A673 (cell line): Measurements from ENCODE around the gene IMMP2L. TPM values are rescaled to one million over a fixed set of nuclear protein-coding genes. Genes with fewer than 3 reads are reported as not detected.

Experiments used
- BruUV-seq: library from RNA; stranded (reverse); fragments of 400-500 nt; replicated peaks from 2 replicates; lab custom pipeline; 2021; lab: Mats Ljungman, UMichigan
- CTCF ChIA-PET: fragments of 300-600 bp; sonication (Branson Sonifier 250); formaldehyde crosslinking; loops from one replicate; lab custom pipeline; 2022; ENCODE audit warnings: antibody characterized with exemption; lab: Charles Lee
- POLR2A ChIA-PET: fragments of 300-600 bp; sonication (Branson Sonifier 250); formaldehyde crosslinking; loops from one replicate; lab custom pipeline; 2022; ENCODE audit warnings: antibody characterized with exemption; ENCODE audit not compliant: low non-redundant PET; lab: Charles Lee
- DNase-seq: peaks from one replicate; pipeline ENCODE4 v3.0.0-alpha.2; 2015; ENCODE audit warnings: low spot score
- H3K27ac ChIP-seq: fragments of 200-600 bp; sonication (generic); 2 replicates; pipeline ENCODE4 v1.5.1; 2016; ENCODE audit warnings: mixed run types, low read depth, mild to moderate bottlenecking, mixed read lengths, antibody characterized with exemption, low read length; ENCODE audit not compliant: poor library complexity, severe bottlenecking
- H3K27me3 ChIP-seq: fragments of 200-600 bp; sonication (generic); replicated peaks from 2 replicates; pipeline ENCODE4 v1.6.1; 2017; ENCODE audit warnings: mixed run types, low read depth, mild to moderate bottlenecking, mixed read lengths, antibody characterized with exemption, low read length; ENCODE audit not compliant: insufficient read depth, poor library complexity
- H3K36me3 ChIP-seq: fragments of 200-600 bp; sonication (generic); 2 replicates; pipeline ENCODE4 v1.6.1; 2016; ENCODE audit warnings: mixed run types, mild to moderate bottlenecking, mixed read lengths, antibody characterized with exemption, low read length; ENCODE audit not compliant: insufficient read depth, poor library complexity, severe bottlenecking
- H3K4me1 ChIP-seq: fragments of 200-600 bp; sonication (generic); 2 replicates; pipeline ENCODE4 v1.6.1; 2017; ENCODE audit warnings: mixed run types, mild to moderate bottlenecking, mixed read lengths, antibody characterized with exemption, low read length; ENCODE audit not compliant: insufficient read depth, poor library complexity, severe bottlenecking
- H3K4me3 ChIP-seq: fragments of 200-600 bp; sonication (generic); 2 replicates; pipeline ENCODE4 v1.5.1; 2016; ENCODE audit warnings: low read depth, mixed run types, mild to moderate bottlenecking, mixed read lengths, low read length; ENCODE audit not compliant: poor library complexity, severe bottlenecking
- H3K9me3 ChIP-seq: fragments of 200-600 bp; sonication (generic); 2 replicates; pipeline ENCODE4 v1.6.1; 2016; ENCODE audit warnings: mixed run types, low read depth, mild to moderate bottlenecking, mixed read lengths, antibody characterized with exemption, low read length; ENCODE audit not compliant: poor library complexity, severe bottlenecking
- EZH2 ChIP-seq: fragments of 200-600 bp; sonication (generic); IDR thresholded peaks from 2 replicates; pipeline ENCODE4 v1.6.1; 2017; ENCODE audit warnings: borderline replicate concordance, low read depth, mild to moderate bottlenecking, mixed read lengths, antibody characterized with exemption, low read length; ENCODE audit not compliant: poor library complexity, severe bottlenecking
- intact Hi-C: fragments of 100-400 bp; cut with micrococcal nuclease; formaldehyde crosslinking; loops from one replicate; pipeline ENCODE4 v1.10.0; 2022; ENCODE audit not compliant: unreplicated experiment
- total RNA-seq: library from RNA; stranded (reverse); gene quantifications from 2 replicates; pipeline ENCODE4 v1.2.3, GENCODE V29; 2021
- TF ChIP-seq, protein P1 (sequence below): fragments of 300-800, 200-600 bp; sonication (generic); conservative IDR thresholded peaks from 2 replicates; pipeline ENCODE4 v1.5.1; 2017; ENCODE audit warnings: low read depth, mild to moderate bottlenecking, antibody characterized with exemption, low read length, moderate library complexity, mixed read lengths

Gene IMMP2L
- total RNA-seq, 1 experiment from 2014 or later = 10.0 TPM

- no peak overlapping the region for H3K4me3 ChIP-seq
- no peaks in the 10 kb centered on the region for H3K9me3 ChIP-seq
- intact Hi-C loops = no loop called here
- no peaks in the 10 kb centered on the region for H3K4me1 ChIP-seq
- CTCF ChIA-PET = no interaction called here
- TF ChIP-seq, protein P1, sequence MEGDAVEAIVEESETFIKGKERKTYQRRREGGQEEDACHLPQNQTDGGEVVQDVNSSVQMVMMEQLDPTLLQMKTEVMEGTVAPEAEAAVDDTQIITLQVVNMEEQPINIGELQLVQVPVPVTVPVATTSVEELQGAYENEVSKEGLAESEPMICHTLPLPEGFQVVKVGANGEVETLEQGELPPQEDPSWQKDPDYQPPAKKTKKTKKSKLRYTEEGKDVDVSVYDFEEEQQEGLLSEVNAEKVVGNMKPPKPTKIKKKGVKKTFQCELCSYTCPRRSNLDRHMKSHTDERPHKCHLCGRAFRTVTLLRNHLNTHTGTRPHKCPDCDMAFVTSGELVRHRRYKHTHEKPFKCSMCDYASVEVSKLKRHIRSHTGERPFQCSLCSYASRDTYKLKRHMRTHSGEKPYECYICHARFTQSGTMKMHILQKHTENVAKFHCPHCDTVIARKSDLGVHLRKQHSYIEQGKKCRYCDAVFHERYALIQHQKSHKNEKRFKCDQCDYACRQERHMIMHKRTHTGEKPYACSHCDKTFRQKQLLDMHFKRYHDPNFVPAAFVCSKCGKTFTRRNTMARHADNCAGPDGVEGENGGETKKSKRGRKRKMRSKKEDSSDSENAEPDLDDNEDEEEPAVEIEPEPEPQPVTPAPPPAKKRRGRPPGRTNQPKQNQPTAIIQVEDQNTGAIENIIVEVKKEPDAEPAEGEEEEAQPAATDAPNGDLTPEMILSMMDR = no peak
- TF ChIP-seq EZH2 = no peak
- no peak overlapping the region for H3K27ac ChIP-seq
- no TSS peak for BruUV-seq
- H3K36me3 ChIP-seq = no peaks in the 10 kb centered on the region
- H3K27me3 ChIP-seq = no peaks in the 10 kb centered on the region
- POLR2A ChIA-PET = no interaction called here
- no peak for DNase-seq
Measured at GRCh38 chr7:110801502-110801901, 760.8 kb downstream of the IMMP2L start.

- CTCF ChIA-PET = no interaction called here
- TF ChIP-seq, protein P1 = no peak
- TF ChIP-seq EZH2 = no peak
- intact Hi-C loops = no loop called here
- no peaks in the 10 kb centered on the region for H3K36me3 ChIP-seq
- no peak for DNase-seq
- H3K27ac ChIP-seq = no peak overlapping the region
- no peak overlapping the region for H3K4me3 ChIP-seq
- POLR2A ChIA-PET = no interaction called here
- H3K4me1 ChIP-seq = no peaks in the 10 kb centered on the region
- H3K27me3 ChIP-seq = no peaks in the 10 kb centered on the region
- no TSS peak for BruUV-seq
- H3K9me3 ChIP-seq = no peaks in the 10 kb centered on the region
Measured at GRCh38 chr7:110800984-110801383, 761.3 kb downstream of the IMMP2L start.

GRCh38 chr7:110797656-110798055, 764.6 kb downstream of the IMMP2L start:
- Histone ChIP-seq H3K4me3 (no peak overlapping the region), H3K36me3 (no peaks in the 10 kb centered on the region), H3K27me3 (no peaks in the 10 kb centered on the region), H3K27ac (no peak overlapping the region), H3K4me1 (no peaks in the 10 kb centered on the region), H3K9me3 (no peaks in the 10 kb centered on the region)
- intact Hi-C loops = no loop called here
- BruUV-seq = no TSS peak
- ChIA-PET POLR2A (no interaction called here), CTCF (no interaction called here)
- TF ChIP-seq EZH2 = no peak
- TF ChIP-seq, protein P1 = no peak
- DNase-seq = no peak
